ENCODE data around the gene OLFM1. TPM values are rescaled to one million over a fixed set of nuclear protein-coding genes. Genes with fewer than 3 reads are reported as not detected.

Gene OLFM1
- total RNA-seq, 1 donor from 2014 or later: 8.0 TPM

DNA sequence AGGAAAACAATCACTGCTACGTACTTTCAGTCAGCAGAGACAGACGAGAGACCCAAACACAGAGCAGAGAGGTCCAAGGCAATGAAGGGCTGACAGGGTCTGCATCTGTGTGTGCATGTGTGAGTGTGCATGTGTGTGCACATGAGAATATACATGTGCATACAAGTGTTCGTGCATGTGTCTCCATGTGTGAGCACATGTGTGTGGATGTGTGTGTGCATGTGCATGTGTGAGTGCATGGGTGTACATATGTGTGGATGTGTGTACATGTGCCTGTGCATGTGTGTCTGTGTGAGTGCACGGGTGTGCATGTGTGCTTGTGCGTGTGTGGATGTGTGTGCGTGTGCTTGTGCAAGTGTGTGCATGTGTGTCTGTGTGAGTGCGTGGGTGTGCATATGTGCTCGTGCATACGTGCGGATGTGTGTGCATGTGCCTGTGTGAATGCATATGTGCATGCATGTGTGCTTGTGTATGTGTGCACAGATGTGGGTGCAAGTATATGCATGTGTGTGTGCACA is 82.3 kb downstream of the OLFM1 start:
- Mint-ChIP-seq H3K4me1 (ENCODE audit: unreplicated experiment) (no peaks in the 10 kb centered on the region), H3K4me3 (no peak overlapping the region), H3K27ac (no peak overlapping the region), H3K9me3 (no peaks in the 10 kb centered on the region), H3K27me3 (peaks cover 74% of the 10 kb centered on the region), H3K36me3 (no peaks in the 10 kb centered on the region)
- TF ChIP-seq CTCF (conservative IDR thresholded peaks at IDR 0.05): no peak
- DNase-seq (ENCODE audit: extremely low spot score, unreplicated experiment): no peak

- no peaks in the 10 kb centered on the region for H3K9me3 Mint-ChIP-seq
- no peaks in the 10 kb centered on the region for H3K4me1 Mint-ChIP-seq (ENCODE audit: unreplicated experiment)
- no peak for TF ChIP-seq CTCF (conservative IDR thresholded peaks at IDR 0.05)
- no peak overlapping the region for H3K4me3 Mint-ChIP-seq
- DNase-seq (ENCODE audit: extremely low spot score, unreplicated experiment): no peak
- H3K27me3 Mint-ChIP-seq: peaks cover 71% of the 10 kb centered on the region
- H3K36me3 Mint-ChIP-seq: no peaks in the 10 kb centered on the region
- no peak overlapping the region for H3K27ac Mint-ChIP-seq
Observed at GRCh38 chr9:135170535-135170934, 83.1 kb downstream of the OLFM1 start.

Other genes starting within 250 kb of the OLFM1 start
- gene FCN2, start 206.9 kb upstream of the OLFM1 start, total RNA-seq (ENCODE audit: low replicate concordance): not detected in 2 replicates
- not detected in 2 replicates for gene FCN1, start 169.8 kb upstream of the OLFM1 start, total RNA-seq (ENCODE audit: low replicate concordance)

All from type B pancreatic cell (in vitro differentiated cells).